K562 (cell line): Measurements from ENCODE around the gene ARHGEF16. TPM values are rescaled to one million over a fixed set of nuclear protein-coding genes. Genes with fewer than 3 reads are reported as not detected.
A peak's percentile ranks its signal among the peaks of the same experiment; 100 is the strongest.

Experiments
- ATAC-seq: fragments of 200-7000 bp; cut with Tn5 transposase; 3 replicates; pipeline ENCODE4 v1.9.1; 2020; ENCODE audit warnings: moderate library complexity
- BruUV-seq: library from RNA; stranded (reverse); fragments of 400-500 nt; replicated peaks from 2 replicates; lab custom pipeline; 2021; lab: Mats Ljungman, UMichigan
- CTCF ChIA-PET: fragments of 300-600 bp; formaldehyde crosslinking; extraction: SDS; loops from one replicate; lab custom pipeline; 2021; ENCODE audit warnings: low intra/inter-chr PET ratio; lab: Yijun Ruan, JAX
- POLR2A ChIA-PET: fragments of 300-600, 350-650 bp; sonication (Branson Sonifier 250); formaldehyde crosslinking; extraction: SDS; loops from one replicate; lab custom pipeline; 2021; ENCODE audit warnings: antibody characterized with exemption, inconsistent platforms; lab: Yijun Ruan, JAX
- DNase-seq, 4 experiments: peaks; one replicate each; pipeline versions ENCODE4 v3.0.0 to v3.0.0-alpha.2; 2011 to 2018; ENCODE audit warnings: low spot score in 3 of 4, mixed read lengths in 3 of 4; ENCODE audit errors: extremely low read depth in 1 of 4
- FAIRE-seq: peaks from 2 replicates; lab custom pipeline; 2011; peaks lifted over from hg19 to GRCh38; lab: Jason Lieb, UNC
- H2AFZ ChIP-seq: 2 replicates; pipeline ENCODE4 v1.6.0; 2011; ENCODE audit warnings: low read depth, low read length, control low read depth, inconsistent platforms
- H3K27ac ChIP-seq: fragments of 200-600 bp; 3 replicates; pipeline ENCODE4 v1.8.0; 2011; ENCODE audit warnings: low read depth, mild to moderate bottlenecking, control low read depth, inconsistent platforms, low read length, moderate library complexity, mixed read lengths; ENCODE audit errors: extremely low read depth
- H3K27me3 ChIP-seq, 2 experiments: fragments of 300-600 bp in 1 of 2; 2 replicates in 1 of 2; 3 replicates in 1 of 2; pipeline versions ENCODE4 v1.6.0 to v1.8.0; 2011; ENCODE audit warnings: inconsistent platforms in 2 of 2, low read length in 2 of 2, mild to moderate bottlenecking in 1 of 2, mixed read lengths in 1 of 2, moderate library complexity in 1 of 2; ENCODE audit not compliant: control insufficient read depth in 2 of 2, insufficient read depth in 2 of 2
- H3K36me3 ChIP-seq: fragments of 300-600 bp; 3 replicates; pipeline ENCODE4 v1.8.0; 2011; ENCODE audit warnings: mild to moderate bottlenecking, low read length, inconsistent platforms; ENCODE audit not compliant: control insufficient read depth, insufficient read depth
- H3K4me1 ChIP-seq, 2 experiments: fragments of 200-600 bp in 1 of 2; replicated peaks in 1 of 2; 2 replicates in 1 of 2; 3 replicates in 1 of 2; pipeline versions ENCODE4 v1.5.1 to v1.8.0; 2011; ENCODE audit warnings: inconsistent platforms in 2 of 2, low read length in 2 of 2, mild to moderate bottlenecking in 1 of 2, mixed read lengths in 1 of 2, moderate library complexity in 1 of 2; ENCODE audit not compliant: control insufficient read depth in 2 of 2, insufficient read depth in 2 of 2
- H3K4me2 ChIP-seq: 2 replicates; pipeline ENCODE4 v1.6.1; 2011; ENCODE audit warnings: low read length, control low read depth, inconsistent platforms, mixed read lengths; ENCODE audit not compliant: insufficient read depth
- H3K4me3 ChIP-seq: fragments of 200-600 bp; sonication (generic), shearing (Covaris generic); 2 replicates; pipeline ENCODE4 v1.5.1; 2016; ENCODE audit warnings: control low read depth, inconsistent platforms
- H3K79me2 ChIP-seq: fragments of 200-600 bp; 3 replicates; pipeline ENCODE4 v1.8.0; 2011; ENCODE audit warnings: low read length, inconsistent platforms; ENCODE audit not compliant: control insufficient read depth, insufficient read depth
- H3K9ac ChIP-seq, 2 experiments: 2 replicates each; pipeline versions ENCODE4 v1.6.0 to v1.6.1; 2011; ENCODE audit warnings: low read depth in 2 of 2, low read length in 2 of 2, control low read depth in 1 of 2, inconsistent platforms in 1 of 2, mild to moderate bottlenecking in 1 of 2, mixed read lengths in 1 of 2; ENCODE audit not compliant: insufficient read depth in 1 of 2
- H3K9me1 ChIP-seq: one replicate; pipeline ENCODE4 v1.6.0; 2011; ENCODE audit warnings: inconsistent platforms, mild to moderate bottlenecking, low read length, moderate library complexity; ENCODE audit not compliant: control insufficient read depth, insufficient read depth
- H3K9me3 ChIP-seq: replicated peaks from 2 replicates; pipeline ENCODE4 v1.5.1; 2011; ENCODE audit warnings: low read depth, low read length, inconsistent platforms; ENCODE audit not compliant: control insufficient read depth, insufficient read depth
- H4K20me1 ChIP-seq: replicated peaks from 2 replicates; pipeline ENCODE4 v1.6.1; 2011; ENCODE audit warnings: low read length, inconsistent platforms, mixed read lengths; ENCODE audit not compliant: control insufficient read depth, insufficient read depth
- EGR1 ChIP-seq: fragments of 450-650 bp; conservative IDR thresholded peaks from 2 replicates; pipeline ENCODE4 v1.6.1; 2017; ENCODE audit warnings: mild to moderate bottlenecking
- ETS2 ChIP-seq: IDR thresholded peaks from 2 replicates; pipeline ENCODE4 v1.6.1; 2016; ENCODE audit warnings: borderline replicate concordance, missing genetic modification characterization, mild to moderate bottlenecking, moderate library complexity, missing compliant biosample characterization; ENCODE audit not compliant: poor library complexity, severe bottlenecking
- TRIM24 ChIP-seq, 2 experiments: fragments of 450-650 bp; IDR thresholded peaks; 2 replicates each; pipeline ENCODE4 v1.6.1; 2016
- ZNF253 ChIP-seq: fragments of 250-450 bp; sonication (Bioruptor Pico); conservative IDR thresholded peaks from 2 replicates; pipeline ENCODE4 v1.6.1; 2021; ENCODE audit warnings: mild to moderate bottlenecking
- WGBS: fragments of 100-300 bp; shearing (Covaris generic); methylation state at CpG from one replicate; pipeline ENCODE4 v1.1.6; 2016; ENCODE audit warnings: low coverage, mixed read lengths; ENCODE audit not compliant: insufficient coverage; ENCODE audit errors: missing lambda C conversion rate; 5-methylcytosine and 5-hydroxymethylcytosine counted together
- in situ Hi-C: fragments of 300-500 bp; cut with MboI; formaldehyde crosslinking; loops from 4 replicates; pipeline ENCODE4 v1.15.0; 2018; ENCODE audit warnings: inconsistent platforms, mixed read lengths
- intact Hi-C: fragments of 100-400 bp; cut with micrococcal nuclease; formaldehyde crosslinking; loops from 2 replicates; pipeline ENCODE4 v1.14.2; 2022
- polyA plus RNA-seq, 8 experiments: library from polyadenylated mRNA; depleted of rRNA in 4 of 8; stranded (reverse) in 5 of 8; unstranded in 3 of 8; fragments of >200 nt; fragmentation: Nextera tagmentation in 2 of 8; fragmentation: Illumina TruSeq in 1 of 8; extraction: Ambion mirVana in 2 of 8; extraction: Trizol in 1 of 8; gene quantifications; 2 replicates each; pipeline versions ENCODE4 v1.2.1 to v1.2.3, GENCODE V29; 2011 to 2014; ENCODE audit warnings: inconsistent platforms in 1 of 8, missing spikeins in 1 of 8
- total RNA-seq, 7 experiments: library from RNA; depleted of rRNA in 6 of 7; stranded (reverse); fragments of >200 nt in 6 of 7; fragmentation: Illumina TruSeq in 2 of 7; extraction: Trizol in 2 of 7; gene quantifications; 2 replicates each; pipeline versions ENCODE4 v1.2.1 to v1.2.3, GENCODE V29; 2011 to 2021; ENCODE audit warnings: low replicate concordance in 1 of 7
- TF ChIP-seq, protein P1 (sequence below): fragments of 250-450 bp; sonication (Bioruptor Pico); IDR thresholded peaks from 2 replicates; pipeline ENCODE4 v1.4.0; 2020

The ARHGEF16 gene
- total and polyA plus RNA-seq, 9 of the 15 experiments (the other 6 are each of a cell fraction or from before 2014, with no cell fraction given): 0.15 to 1.2 (median 0.49) TPM; not detected in 2

DNA sequence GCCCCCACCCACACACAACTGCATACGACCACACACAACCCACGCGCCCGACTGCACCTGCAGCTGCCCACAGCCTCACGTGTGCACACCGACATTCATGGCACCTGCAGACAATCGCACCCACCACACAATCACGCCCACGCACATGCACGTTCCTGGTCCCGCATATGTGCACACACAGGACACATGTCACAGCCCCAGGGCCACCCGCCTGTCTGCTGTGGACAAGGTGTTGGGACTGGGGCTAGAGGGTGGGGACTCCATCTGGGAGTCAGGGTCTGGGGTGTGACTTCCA, 56.4 kb downstream of the ARHGEF16 start:
- no peak for ATAC-seq
- POLR2A ChIA-PET: no interaction called here

DNA sequence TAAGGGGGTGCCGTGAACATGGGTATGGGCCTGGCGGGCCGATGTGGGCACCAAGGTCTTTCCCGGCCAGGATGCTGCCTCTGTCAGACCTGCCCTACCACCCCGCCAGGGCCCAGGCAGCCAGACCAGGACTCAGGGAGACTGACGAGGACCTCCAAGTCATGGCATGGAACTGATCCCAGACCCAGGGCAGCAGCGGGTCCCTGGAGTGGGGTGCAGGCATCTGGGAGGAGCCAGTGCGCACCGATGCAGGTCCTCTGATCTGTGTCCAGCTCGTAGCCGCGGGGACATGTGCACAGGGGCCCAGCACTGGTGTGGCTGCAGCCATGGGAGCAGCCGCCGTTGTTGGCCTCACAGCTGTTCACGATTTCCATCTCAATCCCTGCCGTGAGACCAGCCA, 56.8 kb downstream of the ARHGEF16 start:
- Histone ChIP-seq H3K9me3 (no peaks in the 10 kb centered on the region), H2AFZ (no peak overlapping the region), H3K79me2 (no peaks in the 10 kb centered on the region), H3K4me2 (no peak overlapping the region), H3K36me3 (no peaks in the 10 kb centered on the region), H4K20me1 (peaks cover 12% of the 10 kb centered on the region; the same call in 1 of the 2 replicates), H3K27ac (no peak overlapping the region), H3K4me1 (peaks cover 0 to 37% of the 10 kb centered on the region in 2 experiments; a peak in 2 of 5 replicates), H3K27me3 (peaks cover 2 to 49% of the 10 kb centered on the region in 2 experiments; a peak in 4 of 5 replicates), H3K9me1 (no peaks in the 10 kb centered on the region), H3K4me3 (no peak overlapping the region), H3K9ac (no peak overlapping the region)
- DNase-seq (no peak), ATAC-seq (no peak), FAIRE-seq (no peak)
- CTCF ChIA-PET: no interaction called here
- intact Hi-C loops (no loop called here), in situ Hi-C loops (no loop called here)
- 3% methylated on average over 16 of the region's 16 CpGs for WGBS
- no TSS peak for BruUV-seq
- POLR2A ChIA-PET: no interaction called here
- TF ChIP-seq ZNF253 (CRISPR knock-in tag) (no peak), ETS2 (tag) (no peak)
- TF ChIP-seq, protein P1, sequence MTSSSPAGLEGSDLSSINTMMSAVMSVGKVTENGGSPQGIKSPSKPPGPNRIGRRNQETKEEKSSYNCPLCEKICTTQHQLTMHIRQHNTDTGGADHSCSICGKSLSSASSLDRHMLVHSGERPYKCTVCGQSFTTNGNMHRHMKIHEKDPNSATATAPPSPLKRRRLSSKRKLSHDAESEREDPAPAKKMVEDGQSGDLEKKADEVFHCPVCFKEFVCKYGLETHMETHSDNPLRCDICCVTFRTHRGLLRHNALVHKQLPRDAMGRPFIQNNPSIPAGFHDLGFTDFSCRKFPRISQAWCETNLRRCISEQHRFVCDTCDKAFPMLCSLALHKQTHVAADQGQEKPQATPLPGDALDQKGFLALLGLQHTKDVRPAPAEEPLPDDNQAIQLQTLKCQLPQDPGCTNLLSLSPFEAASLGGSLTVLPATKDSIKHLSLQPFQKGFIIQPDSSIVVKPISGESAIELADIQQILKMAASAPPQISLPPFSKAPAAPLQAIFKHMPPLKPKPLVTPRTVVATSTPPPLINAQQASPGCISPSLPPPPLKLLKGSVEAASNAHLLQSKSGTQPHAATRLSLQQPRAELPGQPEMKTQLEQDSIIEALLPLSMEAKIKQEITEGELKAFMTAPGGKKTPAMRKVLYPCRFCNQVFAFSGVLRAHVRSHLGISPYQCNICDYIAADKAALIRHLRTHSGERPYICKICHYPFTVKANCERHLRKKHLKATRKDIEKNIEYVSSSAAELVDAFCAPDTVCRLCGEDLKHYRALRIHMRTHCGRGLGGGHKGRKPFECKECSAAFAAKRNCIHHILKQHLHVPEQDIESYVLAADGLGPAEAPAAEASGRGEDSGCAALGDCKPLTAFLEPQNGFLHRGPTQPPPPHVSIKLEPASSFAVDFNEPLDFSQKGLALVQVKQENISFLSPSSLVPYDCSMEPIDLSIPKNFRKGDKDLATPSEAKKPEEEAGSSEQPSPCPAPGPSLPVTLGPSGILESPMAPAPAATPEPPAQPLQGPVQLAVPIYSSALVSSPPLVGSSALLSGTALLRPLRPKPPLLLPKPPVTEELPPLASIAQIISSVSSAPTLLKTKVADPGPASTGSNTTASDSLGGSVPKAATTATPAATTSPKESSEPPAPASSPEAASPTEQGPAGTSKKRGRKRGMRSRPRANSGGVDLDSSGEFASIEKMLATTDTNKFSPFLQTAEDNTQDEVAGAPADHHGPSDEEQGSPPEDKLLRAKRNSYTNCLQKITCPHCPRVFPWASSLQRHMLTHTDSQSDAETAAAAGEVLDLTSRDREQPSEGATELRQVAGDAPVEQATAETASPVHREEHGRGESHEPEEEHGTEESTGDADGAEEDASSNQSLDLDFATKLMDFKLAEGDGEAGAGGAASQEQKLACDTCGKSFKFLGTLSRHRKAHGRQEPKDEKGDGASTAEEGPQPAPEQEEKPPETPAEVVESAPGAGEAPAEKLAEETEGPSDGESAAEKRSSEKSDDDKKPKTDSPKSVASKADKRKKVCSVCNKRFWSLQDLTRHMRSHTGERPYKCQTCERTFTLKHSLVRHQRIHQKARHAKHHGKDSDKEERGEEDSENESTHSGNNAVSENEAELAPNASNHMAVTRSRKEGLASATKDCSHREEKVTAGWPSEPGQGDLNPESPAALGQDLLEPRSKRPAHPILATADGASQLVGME (CRISPR knock-in tag): no peak

More for the DNA sequence above, 56.4 kb downstream of the ARHGEF16 start:
- Histone ChIP-seq H3K36me3 (no peaks in the 10 kb centered on the region), H3K9me1 (no peaks in the 10 kb centered on the region), H3K9me3 (no peaks in the 10 kb centered on the region), H3K4me3 (no peak overlapping the region), H2AFZ (no peak overlapping the region), H3K79me2 (no peaks in the 10 kb centered on the region), H3K9ac (no peak overlapping the region), H3K4me2 (no peak overlapping the region), H3K4me1 (peaks cover 0 to 37% of the 10 kb centered on the region in 2 experiments; a peak in 2 of 5 replicates), H3K27me3 (peaks cover 2 to 49% of the 10 kb centered on the region in 2 experiments; a peak in 4 of 5 replicates), H3K27ac (no peak overlapping the region), H4K20me1 (peaks cover 10% of the 10 kb centered on the region; the same call in 1 of the 2 replicates)
- FAIRE-seq (no peak), DNase-seq (no peak)
- intact Hi-C loops (no loop called here), in situ Hi-C loops (no loop called here)
- peak; percentile 45 for TF ChIP-seq EGR1
- no peak for TF ChIP-seq TRIM24 (IDR thresholded peaks at IDR 0.05)
- WGBS: 2% methylated on average over 11 of the region's 12 CpGs
- CTCF ChIA-PET: no interaction called here
- no TSS peak for BruUV-seq
